ENCODE results near the gene NAA10. TPM values are rescaled to one million over a fixed set of nuclear protein-coding genes. Genes with fewer than 3 reads are reported as not detected.

NAA10 gene
- total and polyA plus RNA-seq, 2 of the 13 experiments (the other 11 are each of a cell fraction or from before 2014, with no cell fraction given), result 49.2 to 51.7 TPM

DNA sequence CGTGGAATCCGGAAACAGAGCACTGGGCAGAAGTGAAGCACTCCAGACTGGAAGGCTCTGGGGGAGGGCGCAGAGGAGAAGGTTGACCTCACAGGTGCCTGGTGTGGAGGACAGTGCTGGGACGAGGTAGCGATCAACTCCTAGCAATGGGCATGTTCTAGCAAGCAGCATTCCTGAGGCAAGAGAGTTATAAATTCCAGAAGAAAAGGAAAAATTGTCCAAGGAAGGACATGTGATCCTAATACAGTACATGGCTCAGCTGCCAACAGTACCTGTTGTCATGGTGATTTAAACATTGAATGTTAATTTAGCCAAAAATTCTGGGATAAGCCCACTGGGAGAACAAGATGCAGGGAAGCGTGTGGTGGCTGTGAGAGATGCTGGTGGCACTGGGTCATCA is 17.0 kb downstream of the NAA10 start:
- BruUV-seq (replicated peaks), result no TSS peak
- no peak for ATAC-seq
- 61% methylated on average over 5 of the region's 6 CpGs for WGBS (ENCODE audit: low lambda C conversion rate)
- ChIA-PET CTCF (ENCODE audit: low intra/inter-chr PET ratio, low total read pairs) (no interaction called here), POLR2A (no interaction called here)
- no peak for TF ChIP-seq SRSF4 (IDR thresholded peaks at IDR 0.05; ENCODE audit: low read depth, low read length, poor library complexity, severe bottlenecking)
- TF ChIP-seq KDM2A (CRISPR knock-in tag; IDR thresholded peaks at IDR 0.05; ENCODE audit: borderline replicate concordance, low read depth), result no peak
- no peak for TF ChIP-seq KLF11 (CRISPR knock-in tag; IDR thresholded peaks at IDR 0.05)
- TF ChIP-seq KLF9 (CRISPR knock-in tag; IDR thresholded peaks at IDR 0.05; ENCODE audit: low read depth), result no peak
- no peak for TF ChIP-seq ZNF382 (CRISPR knock-in tag; IDR thresholded peaks at IDR 0.05; ENCODE audit: borderline replicate concordance)
- TF ChIP-seq MBD4 (IDR thresholded peaks at IDR 0.05; ENCODE audit: borderline replicate concordance, low read length), result no peak
- TF ChIP-seq POGZ (CRISPR knock-in tag; IDR thresholded peaks at IDR 0.05), result no peak
- TF ChIP-seq ZNF234 (CRISPR knock-in tag; conservative IDR thresholded peaks at IDR 0.05), result no peak
- no peak for TF ChIP-seq ZC3H4 (CRISPR knock-in tag; IDR thresholded peaks at IDR 0.05; ENCODE audit: borderline replicate concordance)
- TF ChIP-seq ZNF331 (CRISPR knock-in tag; IDR thresholded peaks at IDR 0.05), result no peak
- TF ChIP-seq SP5 (CRISPR knock-in tag; IDR thresholded peaks at IDR 0.05; ENCODE audit: borderline replicate concordance, low read depth), result no peak
- TF ChIP-seq SAP130 (CRISPR knock-in tag; IDR thresholded peaks at IDR 0.05; ENCODE audit: low read depth), result no peak
- no peak for TF ChIP-seq SMAD3 (CRISPR knock-in tag; IDR thresholded peaks at IDR 0.05)
- TF ChIP-seq GABPA (IDR thresholded peaks at IDR 0.05; ENCODE audit: low read depth, low read length), result no peak
- TF ChIP-seq GABPA (CRISPR knock-in tag; IDR thresholded peaks at IDR 0.05; ENCODE audit: low read depth), result no peak
- TF ChIP-seq ZNF350 (CRISPR knock-in tag; IDR thresholded peaks at IDR 0.05; ENCODE audit: borderline replicate concordance, low read depth), result no peak
- TF ChIP-seq MEIS1 (CRISPR knock-in tag; IDR thresholded peaks at IDR 0.05; ENCODE audit: borderline replicate concordance), result no peak
- Histone ChIP-seq H3K4me3 (replicated peaks in 1 of 3; ENCODE audit: insufficient read depth in 1 of 3, low read depth in 2 of 3, low read length in 3 of 3) (no peak overlapping the region), H4K20me1 (ENCODE audit: insufficient read depth, low read length) (no peaks in the 10 kb centered on the region), H3K9me3 (ENCODE audit: low read length) (no peaks in the 10 kb centered on the region), H3K27me3 (ENCODE audit: control insufficient read depth in 1 of 2, insufficient read depth in 2 of 2, low read length in 2 of 2) (no peaks in the 10 kb centered on the region; a peak in 3 of 5 replicates), H3K4me2 (ENCODE audit: low read depth, low read length) (no peak overlapping the region), H2AFZ (ENCODE audit: low read length) (no peak overlapping the region), H3K36me3 (replicated peaks in 1 of 2; ENCODE audit: control insufficient read depth in 1 of 2, insufficient read depth in 2 of 2, low read length in 2 of 2) (no peaks in the 10 kb centered on the region), H3K79me2 (ENCODE audit: insufficient read depth, low read length) (no peaks in the 10 kb centered on the region), H3K9ac (ENCODE audit: insufficient read depth, low read depth, low read length) (no peak overlapping the region), H3K4me1 (ENCODE audit: insufficient read depth, low read length) (peaks cover 15% of the 10 kb centered on the region; the same call in 1 of the 2 replicates), H3K27ac (ENCODE audit: extremely low read length, insufficient read depth, low read length) (no peak overlapping the region)
- no peak for FAIRE-seq
- in situ Hi-C loops (cut with HindIII; ENCODE audit: extremely low pct_ligation_motif_present, low pct_unique_long_range_greater_than_20kb) (no loop called here), intact Hi-C loops (cut with micrococcal nuclease; ENCODE audit: unreplicated experiment) (no loop called here)
- no peak for DNase-seq (ENCODE audit: low spot score)
